Measurements from ENCODE around the gene CARHSP1. TPM values are rescaled to one million over a fixed set of nuclear protein-coding genes. Genes with fewer than 3 reads are reported as not detected.
A peak's percentile ranks its signal among the peaks of the same experiment; 100 is the strongest.

CARHSP1 gene
- polyA plus RNA-seq, 1 of the 3 experiments (the other 2 are of a cell fraction) = 93.6 TPM

GRCh38 chr16:8853611-8854010 lies 15.2 kb downstream of the CARHSP1 start:
- H3K36me3 ChIP-seq (replicated peaks in 1 of 2; ENCODE audit: control insufficient read depth in 1 of 2, insufficient read depth in 2 of 2, low read length in 1 of 2) = peaks cover 28 to 39% of the 10 kb centered on the region in 2 experiments
- no peak overlapping the region for H3K4me2 ChIP-seq
- TF ChIP-seq CTCF (IDR thresholded peaks at IDR 0.05) (no peak), PBX3 (IDR thresholded peaks at IDR 0.05) (no peak), SMC3 (IDR thresholded peaks at IDR 0.05; ENCODE audit: low read depth, low read length) (no peak)
- H3K9me2 ChIP-seq = no peaks in the 10 kb centered on the region
- no peaks in the 10 kb centered on the region for H3K9me3 ChIP-seq
- whole genome bisulfite sequencing (ENCODE audit: low lambda C conversion rate) = 95% methylated on average over 7 of the region's 7 CpGs
- H3K9ac ChIP-seq = no peak overlapping the region
- POLR2A ChIA-PET = no interaction called here
- peaks cover 28% of the 10 kb centered on the region for H4K20me1 ChIP-seq (ENCODE audit: insufficient read depth)
- H3F3A ChIP-seq (replicated peaks; ENCODE audit: insufficient read depth) = peaks cover 43% of the 10 kb centered on the region
- no peak for DNase-seq
- CTCF ChIA-PET = interaction anchor here (1.2 to 1.4 kb wide), 3 partner anchors 10 to 27 kb away, joined by 3 to 7 read pairs (median 5); no protein-coding TSS in a partner anchor
- no peaks in the 10 kb centered on the region for H3K27me3 ChIP-seq (ENCODE audit: insufficient read depth)
- peaks cover 19% of the 10 kb centered on the region; the same call in 1 of the 2 replicates for H3K79me2 ChIP-seq (ENCODE audit: insufficient read depth)
- H3K27ac ChIP-seq (ENCODE audit: low read depth in 2 of 2, low read length in 1 of 2) = no peak overlapping the region
- peaks cover 7 to 18% of the 10 kb centered on the region in 2 experiments; a peak in 3 of 4 replicates for H3K4me1 ChIP-seq (ENCODE audit: control insufficient read depth in 1 of 2, insufficient read depth in 2 of 2, low read depth in 1 of 2, low read length in 1 of 2)
- H2AFZ ChIP-seq (ENCODE audit: low read depth) = no peak overlapping the region
- no peak overlapping the region for H3K4me3 ChIP-seq (ENCODE audit: low read depth in 2 of 2, low read length in 1 of 2)

GRCh38 chr16:8853150-8853549 lies 15.7 kb downstream of the CARHSP1 start:
- no peak for TF ChIP-seq MEF2A (IDR thresholded peaks at IDR 0.05; ENCODE audit: borderline replicate concordance, low read depth)
- TF ChIP-seq NFIC (IDR thresholded peaks at IDR 0.05; ENCODE audit: borderline replicate concordance) = no peak
- no peak for TF ChIP-seq FOSL2 (IDR thresholded peaks at IDR 0.05; ENCODE audit: borderline replicate concordance, low read depth)
- TF ChIP-seq RXRA (IDR thresholded peaks at IDR 0.05; ENCODE audit: borderline replicate concordance, low read depth) = no peak
- Histone ChIP-seq H4K20me1 (ENCODE audit: insufficient read depth) (peaks cover 32% of the 10 kb centered on the region), H3K27me3 (ENCODE audit: insufficient read depth) (no peaks in the 10 kb centered on the region), H3K4me3 (ENCODE audit: low read depth in 2 of 2, low read length in 1 of 2) (no peak overlapping the region), H3K27ac (ENCODE audit: low read depth in 2 of 2, low read length in 1 of 2) (no peak overlapping the region), H3K79me2 (ENCODE audit: insufficient read depth) (peaks cover 14% of the 10 kb centered on the region; the same call in 1 of the 2 replicates), H3K9ac (no peak overlapping the region), H3K36me3 (replicated peaks in 1 of 2; ENCODE audit: control insufficient read depth in 1 of 2, insufficient read depth in 2 of 2, low read length in 1 of 2) (peaks cover 28 to 37% of the 10 kb centered on the region in 2 experiments), H3K4me1 (ENCODE audit: control insufficient read depth in 1 of 2, insufficient read depth in 2 of 2, low read depth in 1 of 2, low read length in 1 of 2) (peaks cover 7 to 21% of the 10 kb centered on the region in 2 experiments; a peak in 3 of 4 replicates), H2AFZ (ENCODE audit: low read depth) (no peak overlapping the region), H3K9me2 (no peaks in the 10 kb centered on the region), H3F3A (replicated peaks; ENCODE audit: insufficient read depth) (peaks cover 47% of the 10 kb centered on the region), H3K9me3 (no peaks in the 10 kb centered on the region), H3K4me2 (no peak overlapping the region)
- CTCF ChIA-PET = interaction anchor here (1.2 to 1.4 kb wide), 3 partner anchors 10 to 27 kb away, joined by 3 to 7 read pairs (median 5); no protein-coding TSS in a partner anchor
- POLR2A ChIA-PET = interaction anchor here (0.6 kb wide), 1 partner anchor 10 kb away, joined by 3 read pairs; no protein-coding TSS in a partner anchor
- DNase-seq = no peak
- 87% methylated on average over 7 of the region's 7 CpGs for WGBS (ENCODE audit: low lambda C conversion rate)

GRCh38 chr16:8852534-8852933 lies 16.3 kb downstream of the CARHSP1 start:
- WGBS (ENCODE audit: low lambda C conversion rate) = 76% methylated on average over 8 of the region's 8 CpGs
- peaks cover 52% of the 10 kb centered on the region for H3F3A ChIP-seq (replicated peaks; ENCODE audit: insufficient read depth)
- no peak overlapping the region for H3K9ac ChIP-seq
- DNase-seq = no peak
- peak overlapping the region in 1 of 2 experiments; percentile 12; a peak in 1 of 4 replicates for H3K27ac ChIP-seq (ENCODE audit: low read depth in 2 of 2, low read length in 1 of 2)
- H3K27me3 ChIP-seq (ENCODE audit: insufficient read depth) = no peaks in the 10 kb centered on the region
- H2AFZ ChIP-seq (ENCODE audit: low read depth) = no peak overlapping the region
- peaks cover 9 to 21% of the 10 kb centered on the region in 2 experiments; a peak in 3 of 4 replicates for H3K4me1 ChIP-seq (ENCODE audit: control insufficient read depth in 1 of 2, insufficient read depth in 2 of 2, low read depth in 1 of 2, low read length in 1 of 2)
- no peak overlapping the region for H3K4me2 ChIP-seq
- peaks cover 11% of the 10 kb centered on the region; the same call in 1 of the 2 replicates for H3K79me2 ChIP-seq (ENCODE audit: insufficient read depth)
- peaks cover 32% of the 10 kb centered on the region for H4K20me1 ChIP-seq (ENCODE audit: insufficient read depth)
- H3K4me3 ChIP-seq (ENCODE audit: low read depth in 2 of 2, low read length in 1 of 2) = no peak overlapping the region
- ChIA-PET CTCF (interaction anchor here (0.7 to 1.4 kb wide), 2 partner anchors 11 to 157 kb away, joined by 3 to 7 read pairs; no protein-coding TSS in a partner anchor), POLR2A (interaction anchor here (0.6 to 1.4 kb wide), 2 partner anchors 9 to 10 kb away, joined by 3 to 5 read pairs; no protein-coding TSS in a partner anchor)
- peaks cover 28 to 41% of the 10 kb centered on the region in 2 experiments for H3K36me3 ChIP-seq (replicated peaks in 1 of 2; ENCODE audit: control insufficient read depth in 1 of 2, insufficient read depth in 2 of 2, low read length in 1 of 2)
- H3K9me3 ChIP-seq = no peaks in the 10 kb centered on the region
- no peaks in the 10 kb centered on the region for H3K9me2 ChIP-seq
- TF ChIP-seq USF2 (IDR thresholded peaks at IDR 0.05; ENCODE audit: borderline replicate concordance, low read depth, low read length) (no peak), FOXM1 (IDR thresholded peaks at IDR 0.05; ENCODE audit: low read depth) (no peak), GABPA (IDR thresholded peaks at IDR 0.05; ENCODE audit: low read depth) (no peak), REST (IDR thresholded peaks at IDR 0.05; ENCODE audit: low read depth, low read length) (no peak), USF1 (IDR thresholded peaks at IDR 0.05; ENCODE audit: borderline replicate concordance, low read depth) (no peak)

Measured in SK-N-SH (cell line).